ENCODE data around the gene PIP5KL1.

PIP5KL1 gene

GRCh38 chr9:127876764-127877562 lies 53.6 kb downstream of the PIP5KL1 start:
- H3K36me3 ChIP-seq (ENCODE audit: insufficient read depth, low read length): peaks cover 10% of the 10 kb centered on the region
- H3K4me3 ChIP-seq (ENCODE audit: low read length): peak overlapping the region; percentile 71
- no peaks in the 10 kb centered on the region for H3K27me3 ChIP-seq (ENCODE audit: control insufficient read depth, insufficient read depth, low read length)
- peaks cover 46% of the 10 kb centered on the region for H3K4me1 ChIP-seq (ENCODE audit: control insufficient read depth, insufficient read depth, low read length)
- H3K9ac ChIP-seq (ENCODE audit: low read depth, low read length): peak overlapping the region; percentile 73
- H3K9me3 ChIP-seq (replicated peaks; ENCODE audit: low read length): no peaks in the 10 kb centered on the region
- H3K4me2 ChIP-seq (ENCODE audit: low read length): peak overlapping the region; percentile 94

- no peaks in the 10 kb centered on the region for H3K9me3 ChIP-seq (replicated peaks; ENCODE audit: low read length)
- H3K9ac ChIP-seq (ENCODE audit: low read depth, low read length): peak overlapping the region; percentile 73
- peak overlapping the region; percentile 71 for H3K4me3 ChIP-seq (ENCODE audit: low read length)
- H3K36me3 ChIP-seq (ENCODE audit: insufficient read depth, low read length): peaks cover 17% of the 10 kb centered on the region
- no peaks in the 10 kb centered on the region for H3K27me3 ChIP-seq (ENCODE audit: control insufficient read depth, insufficient read depth, low read length)
- H3K4me1 ChIP-seq (ENCODE audit: control insufficient read depth, insufficient read depth, low read length): peaks cover 46% of the 10 kb centered on the region
- H3K4me2 ChIP-seq (ENCODE audit: low read length): peak overlapping the region; percentile 94
These were observed 54.4 kb downstream of the PIP5KL1 start for GRCh38 chr9:127876026-127876763.

- Histone ChIP-seq H3K4me3 (ENCODE audit: low read length) (peak overlapping the region; percentile 27), H3K27me3 (ENCODE audit: control insufficient read depth, insufficient read depth, low read length) (no peaks in the 10 kb centered on the region), H3K9ac (ENCODE audit: low read depth, low read length) (peak overlapping the region; percentile 23), H3K36me3 (ENCODE audit: insufficient read depth, low read length) (peaks cover 25% of the 10 kb centered on the region), H3K4me2 (ENCODE audit: low read length) (peak overlapping the region; percentile 94), H3K4me1 (ENCODE audit: control insufficient read depth, insufficient read depth, low read length) (peaks cover 46% of the 10 kb centered on the region), H3K9me3 (replicated peaks; ENCODE audit: low read length) (no peaks in the 10 kb centered on the region)
These were observed 55.1 kb downstream of the PIP5KL1 start for GRCh38 chr9:127875306-127875966.

- Histone ChIP-seq H3K36me3 (ENCODE audit: insufficient read depth, low read length) (peaks cover 29% of the 10 kb centered on the region), H3K4me1 (ENCODE audit: control insufficient read depth, insufficient read depth, low read length) (peaks cover 46% of the 10 kb centered on the region), H3K27me3 (ENCODE audit: control insufficient read depth, insufficient read depth, low read length) (no peaks in the 10 kb centered on the region), H3K4me3 (ENCODE audit: low read length) (peak overlapping the region; percentile 13), H3K9me3 (replicated peaks; ENCODE audit: low read length) (no peaks in the 10 kb centered on the region), H3K9ac (ENCODE audit: low read depth, low read length) (peak overlapping the region; percentile 24), H3K4me2 (ENCODE audit: low read length) (peak overlapping the region; percentile 72)
These were observed 56.0 kb downstream of the PIP5KL1 start for GRCh38 chr9:127874301-127875221.

GRCh38 chr9:127873886-127874285 lies 56.7 kb downstream of the PIP5KL1 start:
- H3K9ac ChIP-seq (ENCODE audit: low read depth, low read length): peak overlapping the region; percentile 24
- H3K4me2 ChIP-seq (ENCODE audit: low read length): peak overlapping the region; percentile 72
- peaks cover 46% of the 10 kb centered on the region for H3K4me1 ChIP-seq (ENCODE audit: control insufficient read depth, insufficient read depth, low read length)
- peaks cover 36% of the 10 kb centered on the region for H3K36me3 ChIP-seq (ENCODE audit: insufficient read depth, low read length)
- peak overlapping the region; percentile 13 for H3K4me3 ChIP-seq (ENCODE audit: low read length)
- no peaks in the 10 kb centered on the region for H3K9me3 ChIP-seq (replicated peaks; ENCODE audit: low read length)
- H3K27me3 ChIP-seq (ENCODE audit: control insufficient read depth, insufficient read depth, low read length): no peaks in the 10 kb centered on the region

GRCh38 chr9:127873223-127873691 lies 57.3 kb downstream of the PIP5KL1 start:
- Histone ChIP-seq H3K27me3 (ENCODE audit: control insufficient read depth, insufficient read depth, low read length) (no peaks in the 10 kb centered on the region), H3K36me3 (ENCODE audit: insufficient read depth, low read length) (peaks cover 41% of the 10 kb centered on the region), H3K9me3 (replicated peaks; ENCODE audit: low read length) (no peaks in the 10 kb centered on the region), H3K4me2 (ENCODE audit: low read length) (no peak overlapping the region), H3K9ac (ENCODE audit: low read depth, low read length) (no peak overlapping the region), H3K4me3 (ENCODE audit: low read length) (no peak overlapping the region), H3K4me1 (ENCODE audit: control insufficient read depth, insufficient read depth, low read length) (peaks cover 46% of the 10 kb centered on the region)

GRCh38 chr9:127872369-127873222 lies 58.0 kb downstream of the PIP5KL1 start:
- H3K4me2 ChIP-seq (ENCODE audit: low read length): no peak overlapping the region
- H3K4me1 ChIP-seq (ENCODE audit: control insufficient read depth, insufficient read depth, low read length): peaks cover 40% of the 10 kb centered on the region
- peaks cover 44% of the 10 kb centered on the region for H3K36me3 ChIP-seq (ENCODE audit: insufficient read depth, low read length)
- no peaks in the 10 kb centered on the region for H3K27me3 ChIP-seq (ENCODE audit: control insufficient read depth, insufficient read depth, low read length)
- no peak overlapping the region for H3K4me3 ChIP-seq (ENCODE audit: low read length)
- H3K9ac ChIP-seq (ENCODE audit: low read depth, low read length): no peak overlapping the region
- no peaks in the 10 kb centered on the region for H3K9me3 ChIP-seq (replicated peaks; ENCODE audit: low read length)

GRCh38 chr9:127871531-127871930 lies 59.0 kb downstream of the PIP5KL1 start:
- no peaks in the 10 kb centered on the region for H3K9me3 ChIP-seq (replicated peaks; ENCODE audit: low read length)
- no peaks in the 10 kb centered on the region for H3K27me3 ChIP-seq (ENCODE audit: control insufficient read depth, insufficient read depth, low read length)
- H3K4me3 ChIP-seq (ENCODE audit: low read length): no peak overlapping the region
- H3K4me2 ChIP-seq (ENCODE audit: low read length): no peak overlapping the region
- H3K4me1 ChIP-seq (ENCODE audit: control insufficient read depth, insufficient read depth, low read length): peaks cover 32% of the 10 kb centered on the region
- H3K9ac ChIP-seq (ENCODE audit: low read depth, low read length): no peak overlapping the region
- peaks cover 48% of the 10 kb centered on the region for H3K36me3 ChIP-seq (ENCODE audit: insufficient read depth, low read length)

GRCh38 chr9:127870887-127871286 lies 59.7 kb downstream of the PIP5KL1 start:
- Histone ChIP-seq H3K36me3 (ENCODE audit: insufficient read depth, low read length) (peaks cover 51% of the 10 kb centered on the region), H3K27me3 (ENCODE audit: control insufficient read depth, insufficient read depth, low read length) (no peaks in the 10 kb centered on the region)

More at GRCh38 chr9:127870887-127871286, 59.7 kb downstream of the PIP5KL1 start:
- no peak overlapping the region for H3K4me3 ChIP-seq (ENCODE audit: low read length)
- no peaks in the 10 kb centered on the region for H3K9me3 ChIP-seq (replicated peaks; ENCODE audit: low read length)
- H3K9ac ChIP-seq (ENCODE audit: low read depth, low read length): no peak overlapping the region
- H3K4me1 ChIP-seq (ENCODE audit: control insufficient read depth, insufficient read depth, low read length): peaks cover 26% of the 10 kb centered on the region
- no peak overlapping the region for H3K4me2 ChIP-seq (ENCODE audit: low read length)

Measured in skeletal muscle satellite cell (primary cell).